ENCODE data around the gene CFAP299.

Gene CFAP299

GRCh38 chr4:80608281-80608980 is 272.9 kb downstream of the CFAP299 start:
- no peaks in the 10 kb centered on the region for H3K79me2 ChIP-seq (ENCODE audit: insufficient read depth, low read length)
- no peak overlapping the region for H3K9ac ChIP-seq (ENCODE audit: low read length)
- peaks cover 31% of the 10 kb centered on the region for H3F3A ChIP-seq (ENCODE audit: insufficient read depth)
- H3K36me3 ChIP-seq (ENCODE audit: low read length), result 0 out of 2 replicates have a peak, but pooled peaks cover 3% of the 10 kb centered on the region
- H3K4me3 ChIP-seq (ENCODE audit: insufficient read depth, low read length, poor library complexity, severe bottlenecking), result no peak overlapping the region
- no peaks in the 10 kb centered on the region for H3K9me3 ChIP-seq (ENCODE audit: insufficient read depth, low read length)
- no peaks in the 10 kb centered on the region for H3K9me2 ChIP-seq (replicated peaks; ENCODE audit: insufficient read depth, low read length)
- H3K27ac ChIP-seq (ENCODE audit: low read depth, low read length), result peak overlapping the region; percentile 100
- no peak overlapping the region for H3K4me2 ChIP-seq (ENCODE audit: low read depth, low read length, poor library complexity, severe bottlenecking)
- TF ChIP-seq EZH2phosphoT487 (conservative IDR thresholded peaks at IDR 0.05; ENCODE audit: low read length), result no peak
- no peak for TF ChIP-seq CTCF (IDR thresholded peaks at IDR 0.05; ENCODE audit: insufficient read depth, low read length, poor library complexity, severe bottlenecking)
- no peaks in the 10 kb centered on the region for H3K27me3 ChIP-seq (ENCODE audit: low read length)
- H4K20me1 ChIP-seq (ENCODE audit: low read depth, low read length), result no peaks in the 10 kb centered on the region
- H2AFZ ChIP-seq (ENCODE audit: low read depth, low read length, severe bottlenecking), result no peak overlapping the region

- H3K27ac ChIP-seq (ENCODE audit: low read depth, low read length), result peak overlapping the region; percentile 100
- H2AFZ ChIP-seq (ENCODE audit: low read depth, low read length, severe bottlenecking), result no peak overlapping the region
- peak overlapping the region; percentile 31; the same call in 1 of the 2 replicates for H3K9ac ChIP-seq (ENCODE audit: low read length)
- TF ChIP-seq CTCF (IDR thresholded peaks at IDR 0.05; ENCODE audit: insufficient read depth, low read length, poor library complexity, severe bottlenecking), result no peak
- TF ChIP-seq EZH2phosphoT487 (conservative IDR thresholded peaks at IDR 0.05; ENCODE audit: low read length), result no peak
- H3K9me3 ChIP-seq (ENCODE audit: insufficient read depth, low read length), result no peaks in the 10 kb centered on the region
- H3K36me3 ChIP-seq (ENCODE audit: low read length), result 0 out of 2 replicates have a peak, but pooled peaks cover 3% of the 10 kb centered on the region
- H3K4me3 ChIP-seq (ENCODE audit: insufficient read depth, low read length, poor library complexity, severe bottlenecking), result peak overlapping the region; percentile 34
- H4K20me1 ChIP-seq (ENCODE audit: low read depth, low read length), result no peaks in the 10 kb centered on the region
- H3K4me2 ChIP-seq (ENCODE audit: low read depth, low read length, poor library complexity, severe bottlenecking), result peak overlapping the region; percentile 92
- no peaks in the 10 kb centered on the region for H3K27me3 ChIP-seq (ENCODE audit: low read length)
- no peaks in the 10 kb centered on the region for H3K79me2 ChIP-seq (ENCODE audit: insufficient read depth, low read length)
- H3F3A ChIP-seq (ENCODE audit: insufficient read depth), result peaks cover 31% of the 10 kb centered on the region
- H3K9me2 ChIP-seq (replicated peaks; ENCODE audit: insufficient read depth, low read length), result no peaks in the 10 kb centered on the region
These were observed 274.7 kb downstream of the CFAP299 start for GRCh38 chr4:80610199-80610598.

GRCh38 chr4:80610845-80611677 is 275.5 kb downstream of the CFAP299 start:
- Histone ChIP-seq H3K4me2 (ENCODE audit: low read depth, low read length, poor library complexity, severe bottlenecking) (peak overlapping the region; percentile 92), H3K79me2 (ENCODE audit: insufficient read depth, low read length) (no peaks in the 10 kb centered on the region)

More at GRCh38 chr4:80610845-80611677, 275.5 kb downstream of the CFAP299 start:
- no peaks in the 10 kb centered on the region for H3K27me3 ChIP-seq (ENCODE audit: low read length)
- H3K9ac ChIP-seq (ENCODE audit: low read length), result peak overlapping the region; percentile 48
- H3K9me2 ChIP-seq (replicated peaks; ENCODE audit: insufficient read depth, low read length), result no peaks in the 10 kb centered on the region
- H3K36me3 ChIP-seq (ENCODE audit: low read length), result 0 out of 2 replicates have a peak, but pooled peaks cover 3% of the 10 kb centered on the region
- H3K4me3 ChIP-seq (ENCODE audit: insufficient read depth, low read length, poor library complexity, severe bottlenecking), result peak overlapping the region; percentile 34
- no peak overlapping the region for H2AFZ ChIP-seq (ENCODE audit: low read depth, low read length, severe bottlenecking)
- peaks cover 31% of the 10 kb centered on the region for H3F3A ChIP-seq (ENCODE audit: insufficient read depth)
- TF ChIP-seq CTCF (IDR thresholded peaks at IDR 0.05; ENCODE audit: insufficient read depth, low read length, poor library complexity, severe bottlenecking) (no peak), EZH2phosphoT487 (conservative IDR thresholded peaks at IDR 0.05; ENCODE audit: low read length) (no peak)
- no peaks in the 10 kb centered on the region for H4K20me1 ChIP-seq (ENCODE audit: low read depth, low read length)
- peak overlapping the region; percentile 100 for H3K27ac ChIP-seq (ENCODE audit: low read depth, low read length)
- H3K9me3 ChIP-seq (ENCODE audit: insufficient read depth, low read length), result no peaks in the 10 kb centered on the region
